ENCODE data around the gene MARF1.
A peak's percentile ranks its signal among the peaks of the same experiment; 100 is the strongest.

GRCh38 chr16:15592324-15592723, 50.6 kb downstream of the MARF1 start:
- TF ChIP-seq CTCF (optimal IDR thresholded peaks at IDR 0.05 in 1 of 3, IDR thresholded peaks at IDR 0.05 in 1 of 3, conservative IDR thresholded peaks at IDR 0.05 in 1 of 3; ENCODE audit: extremely low read depth in 1 of 3, insufficient read depth in 2 of 3, low read length in 3 of 3) = peak in 1 of 3 experiments; percentile 11
- no peak for TF ChIP-seq EZH2 (IDR thresholded peaks at IDR 0.05; ENCODE audit: low read length)
